Heart right ventricle (tissue), 16 donors: ENCODE measurements around the gene ARID5A. TPM values are rescaled to one million over a fixed set of nuclear protein-coding genes. Genes with fewer than 3 reads are reported as not detected.

Experiments
- ATAC-seq, 8 donors: fragments of 200-7000 bp; cut with Tn5 transposase; one replicate each; pipeline ENCODE4 v1.9.1; 2020; ENCODE audit warnings: mild to moderate bottlenecking in 8 of 8, moderate library complexity in 8 of 8, moderate number of reproducible peaks in 1 of 8
- DNase-seq, 2 donors: peaks; one replicate each; pipeline ENCODE4 v3.0.0-alpha.2; 2020
- H3K27ac ChIP-seq, 10 donors: fragments of 200-600 bp; sonication (generic) in 2 of 10; one replicate each; pipeline versions ENCODE4 v1.5.0 to v1.8.0; 2020 to 2022; ENCODE audit warnings: mild to moderate bottlenecking in 3 of 10
- H3K27me3 ChIP-seq, 7 donors: fragments of 200-600 bp; one replicate each; pipeline ENCODE4 v1.8.0; 2021 to 2022; ENCODE audit warnings: mild to moderate bottlenecking in 2 of 7
- H3K36me3 ChIP-seq, 9 donors: fragments of 200-600 bp; sonication (generic) in 1 of 9; one replicate each; pipeline versions ENCODE4 v1.5.0 to v1.8.0; 2020 to 2022; ENCODE audit warnings: mild to moderate bottlenecking in 2 of 9
- H3K4me1 ChIP-seq, 9 donors: fragments of 200-600 bp; sonication (generic) in 1 of 9; one replicate each; pipeline versions ENCODE4 v1.5.0 to v1.8.0; 2020 to 2022; ENCODE audit warnings: mild to moderate bottlenecking in 4 of 9
- H3K4me3 ChIP-seq, 10 donors: fragments of 200-600 bp; sonication (generic) in 2 of 10; one replicate each; pipeline versions ENCODE4 v1.5.0 to v1.8.0; 2020 to 2022; ENCODE audit warnings: mild to moderate bottlenecking in 7 of 10, moderate library complexity in 2 of 10
- H3K9me3 ChIP-seq, 11 donors: fragments of 200-600 bp in 10 of 11; sonication (generic) in 2 of 11; one replicate each; pipeline versions ENCODE4 v1.5.0 to v1.8.0; 2013 to 2022; ENCODE audit warnings: mild to moderate bottlenecking in 2 of 11, control low read depth in 1 of 11, moderate library complexity in 1 of 11
- WGBS, 2 donors: extraction: QIAGEN DNeasy Blood & Tissue Kit; methylation state at CpG; one replicate each; pipeline ENCODE4 v1.1.7; 2013; ENCODE audit warnings: inconsistent platforms in 1 of 2; 5-methylcytosine and 5-hydroxymethylcytosine counted together
- intact Hi-C, 10 donors: fragments of 100-400 bp; cut with DNase I; formaldehyde crosslinking; loops; one replicate each; pipeline versions ENCODE4 v1.11.1 to v1.14.2; 2022
- polyA plus RNA-seq, 2 donors: library from polyadenylated mRNA; stranded (reverse); fragments of 200-250 nt; gene quantifications; one replicate each; pipeline ENCODE4 v1.2.3, GENCODE V29; 2013
- total RNA-seq, 10 donors: library from RNA; stranded (reverse); fragmentation: NEBNext Ultra II Directional in 3 of 10; extraction: Animal tissue kit (Norgen Biotek cat#: 25700) in 3 of 10; gene quantifications; one replicate each; pipeline versions ENCODE4 v1.2.1 to v1.2.4, GENCODE V29; 2021 to 2023
- TF ChIP-seq, protein P1 (sequence below), 9 donors: fragments of 200-600 bp; sonication (generic) in 2 of 9; IDR thresholded peaks; one replicate each; pipeline versions ENCODE4 v1.5.0 to v1.8.0; 2021 to 2022; ENCODE audit warnings: antibody characterized with exemption in 9 of 9, mild to moderate bottlenecking in 5 of 9, moderate library complexity in 1 of 9
- donor health status: Arrhythmogenic right ventricular cardiomyopathy.
- donor health status: ischemic (EF 13 %, LVEDD 7.1; RV severe dilation, severe dysfunction).
- donor health status: healthy with polysubstance abuse.
- donor health status: DM: no; HTN: yes; CAD: no.
- donor health status: DM: no; HTN: no; CAD: no.
- donor health status: ischemic (EF 25% LVEDD 6.9; RV normal size, moderate dysfunction).
- donor health status: ischemic (EF 25% LVEDD 5.7; RV mildly dilated, moderate dysfunction).
- donor health status: healthy.
- donor health status: DM: yes; HTN: yes; CAD: no.
- donor health status: Ischemic cardiomyopathy.
- donor health status: ischemic (EF 35%, LVEDD 5.7; RV mildly dilated, moderate dysfunction).
- donor health status: nonischemic (EF 11% LVEDD 7.7; RV severe dilation, severe dysfunction).
- donor health status: DM: yes; HTN: yes; CAD: no.
- donor health status: PGD.
- donor health status: ischemic (EF 29% LVEDD 5.4; RV normal size, mild dysfunction).
- donor health status: nonischemic (EF 23%, LVEDD 6.1; RV moderate dilation, normal function).

ARID5A gene
- total and polyA plus RNA-seq, 12 donors = 12.0 to 121 (median 41.1) TPM

DNA sequence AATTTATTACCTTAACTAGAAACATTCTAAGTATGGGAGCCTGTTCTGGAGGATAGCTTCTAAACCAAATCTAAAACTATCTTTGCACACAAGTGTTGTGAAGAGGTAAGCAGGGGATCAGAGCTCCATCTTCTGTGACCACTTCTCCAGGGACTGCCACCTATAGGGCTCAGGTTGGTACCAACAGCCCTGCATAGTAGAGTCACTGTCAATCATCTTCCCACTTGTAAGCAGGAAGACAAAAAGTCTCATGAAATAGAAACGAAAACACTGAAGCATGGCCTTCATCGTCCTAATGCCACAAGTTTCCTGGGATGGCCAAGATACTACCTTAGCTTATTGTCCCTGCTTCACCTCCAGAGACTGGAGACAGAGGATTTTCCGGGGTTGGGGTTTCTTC lies 57.7 kb downstream of the ARID5A start:
- no peaks in the 10 kb centered on the region for H3K9me3 ChIP-seq
- H3K4me3 ChIP-seq = no peak overlapping the region
- intact Hi-C loops = no loop called here
- WGBS, 2 donors = 87 to 92% methylated on average over 3 of the region's 3 CpGs
- TF ChIP-seq, protein P1, sequence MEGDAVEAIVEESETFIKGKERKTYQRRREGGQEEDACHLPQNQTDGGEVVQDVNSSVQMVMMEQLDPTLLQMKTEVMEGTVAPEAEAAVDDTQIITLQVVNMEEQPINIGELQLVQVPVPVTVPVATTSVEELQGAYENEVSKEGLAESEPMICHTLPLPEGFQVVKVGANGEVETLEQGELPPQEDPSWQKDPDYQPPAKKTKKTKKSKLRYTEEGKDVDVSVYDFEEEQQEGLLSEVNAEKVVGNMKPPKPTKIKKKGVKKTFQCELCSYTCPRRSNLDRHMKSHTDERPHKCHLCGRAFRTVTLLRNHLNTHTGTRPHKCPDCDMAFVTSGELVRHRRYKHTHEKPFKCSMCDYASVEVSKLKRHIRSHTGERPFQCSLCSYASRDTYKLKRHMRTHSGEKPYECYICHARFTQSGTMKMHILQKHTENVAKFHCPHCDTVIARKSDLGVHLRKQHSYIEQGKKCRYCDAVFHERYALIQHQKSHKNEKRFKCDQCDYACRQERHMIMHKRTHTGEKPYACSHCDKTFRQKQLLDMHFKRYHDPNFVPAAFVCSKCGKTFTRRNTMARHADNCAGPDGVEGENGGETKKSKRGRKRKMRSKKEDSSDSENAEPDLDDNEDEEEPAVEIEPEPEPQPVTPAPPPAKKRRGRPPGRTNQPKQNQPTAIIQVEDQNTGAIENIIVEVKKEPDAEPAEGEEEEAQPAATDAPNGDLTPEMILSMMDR (IDR thresholded peaks at IDR 0.05) = no peak
- H3K36me3 ChIP-seq = peaks cover 0 to 84% (median 43%) of the 10 kb centered on the region in 9 donors
- ATAC-seq = no peak
- H3K4me1 ChIP-seq = peaks cover 0 to 33% (median 7%) of the 10 kb centered on the region in 9 donors
- DNase-seq = no peak
- peak overlapping the region in 1 of 10 donors; percentile 41 for H3K27ac ChIP-seq
- H3K27me3 ChIP-seq = no peaks in the 10 kb centered on the region

DNA sequence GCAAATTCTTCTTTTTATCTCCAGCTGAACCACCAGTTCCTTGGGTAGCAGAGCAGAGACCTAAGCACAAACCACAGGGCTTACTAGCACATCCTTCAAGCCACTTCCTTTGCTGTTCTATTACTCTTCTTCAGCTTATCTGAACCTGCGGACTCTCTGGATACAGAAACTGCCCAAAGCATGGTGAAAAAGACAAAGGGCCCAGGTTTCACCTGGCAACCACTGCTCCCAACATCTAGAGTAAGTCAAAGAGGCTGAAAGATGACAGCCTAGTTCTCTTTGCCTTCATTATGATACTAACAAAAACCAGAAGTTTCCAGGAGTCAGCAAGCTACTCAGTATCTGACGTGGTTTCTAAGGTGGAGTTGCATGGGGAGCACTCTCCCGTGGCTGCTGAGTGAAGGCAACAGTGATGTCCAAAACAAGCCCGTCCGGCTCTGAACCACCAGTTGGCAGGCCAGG lies 58.2 kb downstream of the ARID5A start:
- ATAC-seq = no peak
- TF ChIP-seq, protein P1 (IDR thresholded peaks at IDR 0.05) = no peak
- Histone ChIP-seq H3K9me3 (no peaks in the 10 kb centered on the region), H3K4me3 (no peak overlapping the region), H3K4me1 (peaks cover 0 to 37% (median 9%) of the 10 kb centered on the region in 9 donors), H3K27ac (peak overlapping the region in 1 of 10 donors; percentile 41), H3K36me3 (peaks cover 0 to 88% (median 43%) of the 10 kb centered on the region in 9 donors), H3K27me3 (no peaks in the 10 kb centered on the region)
- no peak for DNase-seq
- intact Hi-C loops = no loop called here
- WGBS, 2 donors = 91% methylated on average over 5 of the region's 5 CpGs

DNA sequence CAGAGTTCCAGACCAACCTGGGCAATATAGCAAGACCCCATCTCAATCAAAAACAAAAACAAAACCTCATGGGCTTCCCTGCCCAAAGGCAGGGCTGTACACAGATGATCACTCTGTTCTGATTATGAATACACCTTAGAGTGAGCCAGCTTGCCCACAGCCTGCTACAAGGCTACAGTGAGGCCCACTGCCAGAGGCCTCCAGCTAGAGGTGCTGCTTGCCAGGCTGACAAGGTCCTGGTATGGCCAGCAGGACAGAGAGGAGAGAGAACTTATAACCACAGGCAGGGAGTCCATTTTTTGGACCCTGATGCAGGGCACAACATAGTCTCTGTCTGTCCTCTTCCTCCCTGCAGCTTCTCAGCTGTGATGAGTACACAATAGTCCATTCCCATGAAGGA lies 60.0 kb downstream of the ARID5A start:
- Histone ChIP-seq H3K9me3 (no peaks in the 10 kb centered on the region), H3K27ac (peak overlapping the region in 2 of 10 donors; percentile 6 to 30), H3K36me3 (peaks cover 0 to 100% (median 56%) of the 10 kb centered on the region in 9 donors), H3K4me3 (no peak overlapping the region), H3K4me1 (peaks cover 0 to 36% (median 9%) of the 10 kb centered on the region in 9 donors), H3K27me3 (no peaks in the 10 kb centered on the region)
- ATAC-seq (peak in 4 of 8 donors; percentile 28 to 51 (median 31)), DNase-seq (no peak)
- TF ChIP-seq, protein P1 (IDR thresholded peaks at IDR 0.05) = no peak
- intact Hi-C loops = no loop called here

DNA sequence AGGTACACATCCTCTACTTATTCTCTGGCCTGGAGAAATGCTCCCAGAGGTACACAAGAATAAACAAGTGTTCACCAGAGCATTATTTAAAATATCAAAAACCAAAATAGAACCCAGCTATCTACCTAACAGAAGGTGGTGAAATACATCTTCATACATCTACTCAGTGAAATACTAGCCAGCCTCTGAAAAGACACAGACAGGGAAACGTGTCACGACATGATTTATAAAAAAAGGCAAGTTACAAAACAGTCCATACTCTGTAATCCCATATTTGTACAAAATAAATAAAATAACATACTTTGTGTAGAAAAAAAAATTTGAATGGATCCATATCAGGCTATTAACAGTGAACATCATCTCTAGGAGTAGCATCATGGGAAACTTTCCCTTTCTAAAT lies 63.4 kb downstream of the ARID5A start:
- DNase-seq (no peak), ATAC-seq (no peak)
- no peaks in the 10 kb centered on the region for H3K27me3 ChIP-seq
- H3K27ac ChIP-seq = no peak overlapping the region
- H3K4me1 ChIP-seq = peaks cover 0 to 33% (median 2%) of the 10 kb centered on the region in 9 donors
- no peaks in the 10 kb centered on the region for H3K9me3 ChIP-seq
- intact Hi-C loops = no loop called here
- H3K4me3 ChIP-seq = no peak overlapping the region
- WGBS, 2 donors = 57 to 66% methylated on average over 2 of the region's 2 CpGs
- TF ChIP-seq, protein P1 (IDR thresholded peaks at IDR 0.05) = no peak
- H3K36me3 ChIP-seq = peaks cover 0 to 100% (median 63%) of the 10 kb centered on the region in 9 donors
